Stimulated activated naive CD8-positive, alpha-beta T cell treated with anti-CD3 and anti-CD28 coated beads, Interleukin-15, amount 100 ng/mL, for 72 hours (primary cell): ENCODE measurements around the gene ARMC2.
"Not testable (repeated sequence)": the region's sequence is repeated elsewhere in the genome, so short reads cannot be mapped to it uniquely, and the experiment has no call there.

Experiments
- ATAC-seq: fragments of 150-1000 bp; cut with Tn5 transposase; 2 replicates; pipeline ENCODE4 v1.10.0; 2021; ENCODE audit warnings: mild to moderate bottlenecking, moderate library complexity
- DNase-seq, 2 donors: peaks; one replicate each; pipeline ENCODE4 v3.0.0; 2021 to 2022
- H3K27ac Mint-ChIP-seq, 2 donors: one replicate each; pipeline ENCODE4 v1.8.0; 2022; ENCODE audit warnings: mild to moderate bottlenecking in 2 of 2, mixed read lengths in 2 of 2, moderate library complexity in 2 of 2
- H3K27me3 Mint-ChIP-seq: one replicate; pipeline ENCODE4 v1.8.0; 2022; ENCODE audit warnings: mixed read lengths
- H3K4me1 Mint-ChIP-seq: one replicate; pipeline ENCODE4 v1.8.0; 2022; ENCODE audit warnings: mild to moderate bottlenecking, mixed read lengths
- H3K4me3 Mint-ChIP-seq, 2 donors: one replicate each; pipeline ENCODE4 v1.8.0; 2022; ENCODE audit warnings: mild to moderate bottlenecking in 2 of 2, mixed read lengths in 2 of 2, moderate library complexity in 1 of 2
- H3K9me3 Mint-ChIP-seq, 2 donors: one replicate each; pipeline ENCODE4 v1.8.0; 2022; ENCODE audit warnings: mixed read lengths in 2 of 2

Gene ARMC2

GRCh38 chr6:108848116-108848868 lies at the start of gene ARMC2:
Gene ARMC2, plus strand, starts transcription at chr6:108848422. Its CDS starts 5,846 bp downstream, at chr6:108854268.
- Mint-ChIP-seq H3K4me3 (peak within 1 kb of the TSS; percentile 82 to 87), H3K27ac (peak within 1 kb of the TSS; percentile 66 to 88)
- DNase-seq: peak; percentile 88 to 89

DNA sequence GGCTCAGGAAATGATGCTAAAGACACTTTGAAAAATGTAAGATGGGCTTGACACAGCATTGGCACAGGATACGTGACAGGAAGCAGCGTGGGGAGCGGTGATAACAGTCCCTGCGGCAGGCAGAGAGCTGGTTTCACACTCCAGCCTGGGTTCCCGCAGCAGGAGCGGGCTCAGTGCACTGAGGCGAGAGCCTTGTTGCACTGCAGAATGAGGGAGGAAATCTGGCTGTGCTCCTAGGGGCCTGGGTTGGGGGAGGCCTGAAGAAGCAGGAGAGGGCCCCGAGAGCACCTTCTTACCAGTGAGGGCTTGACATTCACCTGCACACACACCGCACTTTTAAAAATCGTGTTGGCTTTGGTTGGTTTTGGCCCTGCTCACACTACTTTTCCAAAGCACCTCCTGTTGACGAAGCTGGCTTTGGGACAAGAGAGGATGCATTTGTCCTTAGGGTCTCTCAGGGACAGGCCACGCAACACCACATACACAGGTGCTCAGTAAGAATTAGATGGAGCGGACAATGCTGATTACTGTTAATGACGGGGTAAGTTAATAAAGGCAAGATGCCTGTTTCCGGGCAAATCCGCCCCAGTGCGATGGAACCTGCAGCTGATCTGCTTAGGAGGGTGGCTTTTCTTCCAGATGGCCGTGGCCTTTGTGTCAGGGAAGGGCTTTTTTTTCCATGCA lies 49.4 kb upstream of the ARMC2 start:
- ATAC-seq (peak; percentile 98), DNase-seq (peak; percentile 27 to 41)
- H3K27me3 Mint-ChIP-seq: no peaks in the 10 kb centered on the region
- peak overlapping the region; percentile 48 to 81 for H3K4me3 Mint-ChIP-seq
- H3K4me1 Mint-ChIP-seq: peaks cover 14% of the 10 kb centered on the region
- H3K27ac Mint-ChIP-seq: peak overlapping the region; percentile 5 to 55
- H3K9me3 Mint-ChIP-seq: no peaks in the 10 kb centered on the region

More at GRCh38 chr6:108848116-108848868, at the start of gene ARMC2:
- peaks cover 30% of the 10 kb centered on the region for H3K4me1 Mint-ChIP-seq
- no peaks in the 10 kb centered on the region for H3K27me3 Mint-ChIP-seq
- peak; percentile 92 for ATAC-seq
- no peaks in the 10 kb centered on the region for H3K9me3 Mint-ChIP-seq

DNA sequence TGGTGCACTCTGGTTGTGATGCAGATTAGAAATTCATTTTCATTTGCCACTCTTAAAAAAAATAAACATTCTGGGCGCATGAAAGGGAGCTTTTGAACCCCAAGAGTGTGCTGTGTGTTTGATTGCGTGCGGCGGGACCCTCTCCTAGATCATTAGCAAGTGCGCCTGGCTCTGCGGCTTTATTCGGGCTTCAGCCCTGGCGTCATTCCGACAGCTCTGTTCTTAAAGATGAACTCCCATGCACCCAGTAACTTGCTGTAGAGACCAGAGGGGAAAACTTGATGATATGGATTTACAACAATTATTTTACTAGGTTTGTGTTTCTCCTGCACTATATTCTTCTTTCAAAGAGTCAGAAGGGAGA lies 48.9 kb upstream of the ARMC2 start:
- H3K4me1 Mint-ChIP-seq: peaks cover 14% of the 10 kb centered on the region
- no peaks in the 10 kb centered on the region for H3K9me3 Mint-ChIP-seq
- ATAC-seq: no peak
- H3K27ac Mint-ChIP-seq: no peak overlapping the region
- no peak overlapping the region for H3K4me3 Mint-ChIP-seq
- H3K27me3 Mint-ChIP-seq: no peaks in the 10 kb centered on the region
- no peak for DNase-seq

DNA sequence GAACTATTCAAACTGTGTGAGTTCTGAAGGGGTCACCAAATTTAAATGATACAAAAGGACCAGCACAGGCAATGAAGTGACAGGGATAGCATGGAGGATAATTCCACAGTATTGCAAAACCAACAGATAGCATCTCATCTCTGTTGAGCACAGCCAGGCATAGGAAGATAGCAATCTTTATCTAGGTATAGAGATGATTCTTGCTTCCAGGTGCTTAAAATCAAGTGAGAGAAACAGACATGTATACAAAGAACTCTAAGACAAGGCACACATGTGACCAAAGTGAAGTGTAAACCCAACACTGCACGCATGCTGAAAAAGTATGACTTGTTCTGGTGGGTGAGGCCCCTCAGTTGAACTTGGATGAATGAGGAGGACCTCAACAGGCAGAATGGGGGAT lies 48.4 kb upstream of the ARMC2 start:
- H3K27me3 Mint-ChIP-seq: no peaks in the 10 kb centered on the region
- ATAC-seq: no peak

DNA sequence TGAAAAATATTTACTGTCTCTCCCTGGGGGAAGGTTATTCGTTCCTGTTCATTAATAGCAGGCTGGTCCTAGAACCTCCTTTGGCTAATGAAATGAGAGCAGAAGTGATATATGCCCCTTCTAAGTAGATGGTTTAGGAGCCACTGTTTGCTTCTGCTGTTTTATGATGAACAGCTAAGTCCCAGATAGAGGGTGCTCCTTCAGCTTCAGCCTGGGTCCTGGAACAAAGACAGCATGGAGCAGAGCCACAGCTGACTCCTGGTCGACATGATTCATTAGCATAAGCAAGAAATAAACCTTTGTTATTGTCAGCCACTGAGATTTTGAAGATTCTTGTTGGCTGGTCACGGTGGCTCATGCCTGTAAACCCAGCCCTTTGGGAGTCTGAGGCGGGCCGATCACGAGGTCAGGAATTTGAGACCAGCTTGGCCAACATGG lies 47.8 kb upstream of the ARMC2 start:
- no peak for ATAC-seq
- H3K27ac Mint-ChIP-seq: no peak overlapping the region
- H3K4me3 Mint-ChIP-seq: no peak overlapping the region
- H3K9me3 Mint-ChIP-seq: no peaks in the 10 kb centered on the region
- peaks cover 14% of the 10 kb centered on the region for H3K4me1 Mint-ChIP-seq
- DNase-seq: no peak
- no peaks in the 10 kb centered on the region for H3K27me3 Mint-ChIP-seq

More for the DNA sequence above, 48.4 kb upstream of the ARMC2 start:
- Mint-ChIP-seq H3K9me3 (no peaks in the 10 kb centered on the region), H3K27ac (no peak overlapping the region), H3K4me1 (peaks cover 14% of the 10 kb centered on the region), H3K4me3 (no peak overlapping the region)
- DNase-seq: no peak

DNA sequence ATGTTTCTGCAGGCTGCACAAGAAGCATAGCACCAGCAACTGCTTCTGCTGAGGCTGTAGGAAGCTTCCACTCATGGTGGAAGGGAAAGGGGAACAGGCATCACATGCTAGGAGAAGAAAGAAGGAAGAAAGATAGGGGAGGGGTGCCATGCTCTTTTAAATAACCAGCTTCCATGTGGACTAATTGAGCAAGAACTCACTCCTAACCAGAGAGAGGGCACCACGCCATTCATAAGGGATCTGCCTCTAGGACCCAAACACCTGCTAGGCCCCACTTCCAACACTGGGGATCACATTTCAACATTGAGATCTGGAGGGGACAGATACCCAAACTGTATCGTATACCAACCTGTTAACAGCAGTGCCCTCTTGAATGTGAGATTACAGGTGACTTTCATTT lies 46.9 kb upstream of the ARMC2 start:
- H3K4me1 Mint-ChIP-seq: peaks cover 14% of the 10 kb centered on the region
- DNase-seq (no peak), ATAC-seq (no peak)
- H3K4me3 Mint-ChIP-seq: no peak overlapping the region
- H3K27ac Mint-ChIP-seq: no peak overlapping the region
- no peaks in the 10 kb centered on the region for H3K27me3 Mint-ChIP-seq
- no peaks in the 10 kb centered on the region for H3K9me3 Mint-ChIP-seq

DNA sequence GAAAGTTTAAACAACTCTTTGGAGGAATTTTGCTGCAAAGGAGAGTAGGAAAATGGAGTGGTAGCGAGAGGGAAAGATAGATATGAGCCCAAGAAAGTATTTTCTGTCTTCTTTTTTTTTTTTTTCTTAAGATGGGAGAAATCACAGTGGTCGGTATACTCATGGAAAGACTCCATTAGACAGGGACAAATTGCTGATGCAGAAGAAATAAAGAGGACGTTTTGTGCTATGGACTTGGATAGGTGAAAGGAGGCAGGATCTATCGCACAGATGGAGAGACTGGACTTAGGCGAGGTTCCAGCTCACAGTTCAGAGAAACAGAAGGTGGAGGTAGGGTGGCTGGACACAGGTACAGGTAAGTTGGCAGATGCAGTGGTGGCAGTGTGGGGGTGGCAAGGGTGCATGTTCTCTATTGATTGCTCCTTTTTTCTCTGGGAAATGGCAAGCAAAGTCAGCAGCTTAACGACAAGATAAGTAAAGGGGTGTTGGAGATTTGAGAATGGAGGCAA lies 44.2 kb upstream of the ARMC2 start:
- no peak for ATAC-seq
- H3K4me3 Mint-ChIP-seq: no peak overlapping the region

GRCh38 chr6:108804956-108805355 lies 43.3 kb upstream of the ARMC2 start:
- H3K4me1 Mint-ChIP-seq: no peaks in the 10 kb centered on the region
- no peak for DNase-seq
- no peak for ATAC-seq
- no peaks in the 10 kb centered on the region for H3K27me3 Mint-ChIP-seq
- H3K9me3 Mint-ChIP-seq: no peaks in the 10 kb centered on the region
- no peak overlapping the region for H3K27ac Mint-ChIP-seq
- H3K4me3 Mint-ChIP-seq: no peak overlapping the region

More for the DNA sequence above, 44.2 kb upstream of the ARMC2 start:
- H3K9me3 Mint-ChIP-seq: no peaks in the 10 kb centered on the region
- no peak for DNase-seq
- H3K4me1 Mint-ChIP-seq: no peaks in the 10 kb centered on the region
- H3K27ac Mint-ChIP-seq: no peak overlapping the region
- no peaks in the 10 kb centered on the region for H3K27me3 Mint-ChIP-seq

DNA sequence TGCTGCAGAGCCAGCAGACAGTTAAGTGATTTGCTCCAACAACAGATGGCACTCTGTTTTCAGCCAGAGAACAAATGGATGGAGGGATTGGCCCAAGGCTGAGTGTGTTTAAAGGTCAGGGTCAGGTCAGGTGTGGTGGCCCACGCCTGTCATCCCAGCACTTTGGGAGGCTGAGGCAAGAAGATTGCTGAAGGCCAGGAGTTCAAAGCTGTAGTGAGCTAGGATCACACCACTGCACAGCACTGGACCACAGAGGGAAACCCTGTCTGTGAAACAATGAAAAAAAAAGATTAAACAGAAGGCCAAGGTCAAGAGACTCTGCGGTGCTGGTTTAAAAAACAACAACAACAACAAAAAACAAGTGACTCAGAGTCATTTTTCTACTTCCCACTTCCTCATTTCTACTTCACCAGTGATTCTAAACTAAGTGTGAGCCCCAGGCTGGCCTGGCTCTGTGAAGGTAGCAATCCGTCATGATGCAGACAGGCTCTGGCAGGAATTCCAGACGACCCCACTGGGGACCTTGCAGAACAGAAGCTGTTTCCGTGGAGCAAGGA lies 42.5 kb upstream of the ARMC2 start:
- ATAC-seq: no peak
- Mint-ChIP-seq H3K27ac (no peak overlapping the region), H3K9me3 (no peaks in the 10 kb centered on the region), H3K4me1 (no peaks in the 10 kb centered on the region), H3K4me3 (no peak overlapping the region), H3K27me3 (no peaks in the 10 kb centered on the region)
- no peak for DNase-seq

- ATAC-seq: no peak
Measured at GRCh38 chr6:108806171-108806570, 42.1 kb upstream of the ARMC2 start.

GRCh38 chr6:108806665-108807064 lies 41.6 kb upstream of the ARMC2 start:
- ATAC-seq (no peak), DNase-seq (no peak)
- H3K9me3 Mint-ChIP-seq: no peaks in the 10 kb centered on the region
- H3K27me3 Mint-ChIP-seq: no peaks in the 10 kb centered on the region
- H3K27ac Mint-ChIP-seq: no peak overlapping the region
- no peak overlapping the region for H3K4me3 Mint-ChIP-seq
- no peaks in the 10 kb centered on the region for H3K4me1 Mint-ChIP-seq

More at GRCh38 chr6:108806171-108806570, 42.1 kb upstream of the ARMC2 start:
- Mint-ChIP-seq H3K9me3 (no peaks in the 10 kb centered on the region), H3K4me3 (no peak overlapping the region), H3K27ac (no peak overlapping the region), H3K4me1 (no peaks in the 10 kb centered on the region), H3K27me3 (no peaks in the 10 kb centered on the region)
- no peak for DNase-seq

GRCh38 chr6:108807928-108808327 lies 40.3 kb upstream of the ARMC2 start:
- Mint-ChIP-seq H3K4me1 (no peaks in the 10 kb centered on the region), H3K27ac (no peak overlapping the region), H3K9me3 (no peaks in the 10 kb centered on the region), H3K4me3 (no peak overlapping the region), H3K27me3 (no peaks in the 10 kb centered on the region)
- DNase-seq (no peak), ATAC-seq (no peak)

DNA sequence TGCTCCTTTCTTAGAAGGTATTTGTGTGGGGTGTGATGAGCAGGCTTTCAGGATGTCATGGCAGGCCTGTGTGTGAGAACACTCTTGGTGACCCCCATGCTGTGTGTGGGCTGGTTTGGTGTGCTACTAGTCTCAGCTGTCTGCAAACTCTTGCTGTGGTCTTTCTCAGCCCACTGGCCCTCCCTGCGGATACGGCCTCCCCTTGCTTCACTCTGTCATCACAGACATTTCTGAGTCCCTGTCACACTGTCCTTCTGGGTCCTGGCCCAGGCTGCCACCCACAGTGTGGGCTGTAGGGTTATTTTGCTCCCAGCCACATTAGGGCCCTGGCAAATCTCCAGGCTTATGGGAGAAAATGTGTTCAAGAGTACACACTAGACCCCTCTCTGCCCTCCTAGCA lies 39.0 kb upstream of the ARMC2 start:
- Mint-ChIP-seq H3K27ac (no peak overlapping the region), H3K9me3 (no peaks in the 10 kb centered on the region), H3K4me3 (no peak overlapping the region), H3K4me1 (no peaks in the 10 kb centered on the region), H3K27me3 (no peaks in the 10 kb centered on the region)
- DNase-seq: no peak
- no peak for ATAC-seq

DNA sequence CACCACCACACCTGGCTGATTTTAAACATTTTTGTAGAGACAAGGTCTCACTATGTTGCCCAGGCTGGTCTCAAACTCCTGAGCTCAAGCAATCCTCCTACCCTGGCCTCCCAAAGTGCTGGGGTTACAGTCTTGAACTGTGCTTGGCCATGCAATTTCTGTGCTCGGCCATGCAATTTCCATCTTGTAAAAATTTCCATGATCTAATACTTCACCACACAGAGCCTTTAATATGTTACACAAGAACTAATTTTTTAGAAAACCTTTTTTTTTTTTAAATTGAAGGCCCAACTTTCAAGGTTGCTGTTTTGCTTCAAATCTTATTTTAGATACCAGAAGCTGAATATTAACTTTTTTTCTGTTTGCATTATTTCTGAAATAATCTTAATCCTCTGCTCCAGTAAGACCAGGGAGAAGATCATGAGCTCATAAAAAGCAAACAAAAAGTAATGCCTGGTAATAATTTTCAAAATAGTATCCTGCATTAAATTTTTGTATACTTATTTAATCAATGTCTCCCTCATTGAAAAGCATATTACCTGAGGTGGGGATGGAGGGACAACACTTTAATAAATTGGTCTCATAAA lies 38.1 kb upstream of the ARMC2 start:
- no peak overlapping the region for H3K27ac Mint-ChIP-seq
- ATAC-seq: no peak
- DNase-seq: no peak
- no peak overlapping the region for H3K4me3 Mint-ChIP-seq
- H3K4me1 Mint-ChIP-seq: no peaks in the 10 kb centered on the region
- H3K9me3 Mint-ChIP-seq: no peaks in the 10 kb centered on the region
- H3K27me3 Mint-ChIP-seq: peaks cover 5% of the 10 kb centered on the region

DNA sequence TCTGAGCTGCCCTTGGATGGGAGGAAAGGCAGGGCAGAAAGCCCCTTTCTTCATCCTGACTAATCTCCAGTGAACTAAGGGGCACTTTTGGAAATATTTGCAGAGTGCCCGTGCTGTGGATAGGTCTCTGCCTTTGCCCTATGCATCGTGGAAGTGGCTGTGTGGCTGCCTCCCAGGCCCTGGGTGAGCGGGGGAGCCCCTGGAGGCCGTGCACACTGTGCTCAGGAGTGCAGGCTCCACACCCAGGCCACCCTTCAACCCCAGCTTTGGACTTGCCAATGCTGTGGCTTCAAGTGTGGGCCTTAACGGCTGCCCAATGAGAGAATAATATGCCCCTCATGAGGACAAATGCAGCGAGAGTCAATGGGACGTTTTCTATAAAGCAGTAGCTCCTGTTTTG lies 36.7 kb upstream of the ARMC2 start:
- DNase-seq (no peak), ATAC-seq (no peak)
- peaks cover 16% of the 10 kb centered on the region for H3K27me3 Mint-ChIP-seq
- H3K4me3 Mint-ChIP-seq: no peak overlapping the region
- H3K9me3 Mint-ChIP-seq: peaks cover 0 to 8% of the 10 kb centered on the region in 2 donors
- no peak overlapping the region for H3K27ac Mint-ChIP-seq
- H3K4me1 Mint-ChIP-seq: no peaks in the 10 kb centered on the region

- ATAC-seq, H3K4me3 Mint-ChIP-seq, DNase-seq, H3K27ac Mint-ChIP-seq, H3K4me1 Mint-ChIP-seq: not testable (repeated sequence)
- peaks cover 8 to 25% of the 10 kb centered on the region in 2 donors for H3K9me3 Mint-ChIP-seq
- H3K27me3 Mint-ChIP-seq: peaks cover 16% of the 10 kb centered on the region
Measured at GRCh38 chr6:108813218-108813617, 35.0 kb upstream of the ARMC2 start.
